ENCODE results near the gene MBTPS1. TPM values are rescaled to one million over a fixed set of nuclear protein-coding genes. Genes with fewer than 3 reads are reported as not detected.

The MBTPS1 gene
- total RNA-seq, 1 experiment from 2014 or later: 130 TPM

- no TSS peak for BruUV-seq (replicated peaks)
- Mint-ChIP-seq H3K4me3 (ENCODE audit: low read depth, unreplicated experiment) (no peak overlapping the region), H3K27ac (ENCODE audit: unreplicated experiment) (no peak overlapping the region), H3K27me3 (ENCODE audit: unreplicated experiment) (peaks cover 41% of the 10 kb centered on the region), H3K36me3 (ENCODE audit: insufficient read depth, unreplicated experiment) (peaks cover 6% of the 10 kb centered on the region), H3K4me1 (ENCODE audit: low read depth, unreplicated experiment) (no peaks in the 10 kb centered on the region), H3K9me3 (ENCODE audit: low read depth, unreplicated experiment) (no peaks in the 10 kb centered on the region)
- DNase-seq: no peak
- CTCF ChIA-PET: no interaction called here
- TF ChIP-seq CTCF (IDR thresholded peaks at IDR 0.05; ENCODE audit: unreplicated experiment): no peak
- intact Hi-C loops (cut with micrococcal nuclease; ENCODE audit: unreplicated experiment): no loop called here
Observed at GRCh38 chr16:84155226-84155625, 38.5 kb upstream of the MBTPS1 start.

DNA sequence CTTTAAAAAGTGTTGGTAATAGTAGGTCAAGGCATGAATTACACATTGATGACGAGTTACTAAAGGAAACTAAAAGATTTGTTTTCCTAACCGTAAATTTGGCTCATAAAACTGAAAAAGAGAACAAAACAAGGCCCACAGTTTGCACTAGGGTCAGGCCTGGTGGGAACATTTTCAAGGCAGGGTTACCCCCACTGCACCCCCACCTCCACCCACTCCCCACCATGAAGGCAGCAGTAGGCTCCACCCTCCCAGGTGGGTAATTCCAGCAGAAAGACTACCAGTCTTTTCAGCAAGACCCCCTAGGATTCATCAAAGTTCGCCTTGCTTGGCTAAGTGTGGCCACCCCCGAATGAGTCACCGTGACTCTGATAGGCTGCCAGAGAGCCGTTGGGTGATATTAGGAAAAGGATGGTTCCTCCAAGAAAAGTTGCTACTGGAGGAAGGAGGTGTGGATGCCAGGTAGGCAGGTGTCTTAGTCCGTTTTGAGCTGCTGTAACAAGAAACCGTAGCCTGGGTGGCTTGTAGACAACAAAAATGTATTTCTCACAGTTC, 37.0 kb upstream of the MBTPS1 start:
- no peaks in the 10 kb centered on the region for H3K4me1 Mint-ChIP-seq (ENCODE audit: low read depth, unreplicated experiment)
- no peak overlapping the region for H3K27ac Mint-ChIP-seq (ENCODE audit: unreplicated experiment)
- no TSS peak for BruUV-seq (replicated peaks)
- H3K4me3 Mint-ChIP-seq (ENCODE audit: low read depth, unreplicated experiment): no peak overlapping the region
- TF ChIP-seq CTCF (IDR thresholded peaks at IDR 0.05; ENCODE audit: unreplicated experiment): no peak
- DNase-seq: no peak
- peaks cover 6% of the 10 kb centered on the region for H3K36me3 Mint-ChIP-seq (ENCODE audit: insufficient read depth, unreplicated experiment)
- H3K9me3 Mint-ChIP-seq (ENCODE audit: low read depth, unreplicated experiment): no peaks in the 10 kb centered on the region
- peaks cover 31% of the 10 kb centered on the region for H3K27me3 Mint-ChIP-seq (ENCODE audit: unreplicated experiment)
- intact Hi-C loops (cut with micrococcal nuclease; ENCODE audit: unreplicated experiment): no loop called here
- CTCF ChIA-PET: interaction anchor here (1.6 kb wide), 1 partner anchor 154 kb away, joined by 3 read pairs; no protein-coding TSS in a partner anchor

GRCh38 chr16:84150926-84151325, 34.2 kb upstream of the MBTPS1 start:
- no peak for DNase-seq
- BruUV-seq (replicated peaks): no TSS peak
- CTCF ChIA-PET: no interaction called here
- H3K27me3 Mint-ChIP-seq (ENCODE audit: unreplicated experiment): peaks cover 25% of the 10 kb centered on the region
- H3K36me3 Mint-ChIP-seq (ENCODE audit: insufficient read depth, unreplicated experiment): peaks cover 1% of the 10 kb centered on the region
- TF ChIP-seq CTCF (IDR thresholded peaks at IDR 0.05; ENCODE audit: unreplicated experiment): no peak
- intact Hi-C loops (cut with micrococcal nuclease; ENCODE audit: unreplicated experiment): no loop called here
- no peaks in the 10 kb centered on the region for H3K4me1 Mint-ChIP-seq (ENCODE audit: low read depth, unreplicated experiment)
- no peak overlapping the region for H3K27ac Mint-ChIP-seq (ENCODE audit: unreplicated experiment)
- no peak overlapping the region for H3K4me3 Mint-ChIP-seq (ENCODE audit: low read depth, unreplicated experiment)
- no peaks in the 10 kb centered on the region for H3K9me3 Mint-ChIP-seq (ENCODE audit: low read depth, unreplicated experiment)

DNA sequence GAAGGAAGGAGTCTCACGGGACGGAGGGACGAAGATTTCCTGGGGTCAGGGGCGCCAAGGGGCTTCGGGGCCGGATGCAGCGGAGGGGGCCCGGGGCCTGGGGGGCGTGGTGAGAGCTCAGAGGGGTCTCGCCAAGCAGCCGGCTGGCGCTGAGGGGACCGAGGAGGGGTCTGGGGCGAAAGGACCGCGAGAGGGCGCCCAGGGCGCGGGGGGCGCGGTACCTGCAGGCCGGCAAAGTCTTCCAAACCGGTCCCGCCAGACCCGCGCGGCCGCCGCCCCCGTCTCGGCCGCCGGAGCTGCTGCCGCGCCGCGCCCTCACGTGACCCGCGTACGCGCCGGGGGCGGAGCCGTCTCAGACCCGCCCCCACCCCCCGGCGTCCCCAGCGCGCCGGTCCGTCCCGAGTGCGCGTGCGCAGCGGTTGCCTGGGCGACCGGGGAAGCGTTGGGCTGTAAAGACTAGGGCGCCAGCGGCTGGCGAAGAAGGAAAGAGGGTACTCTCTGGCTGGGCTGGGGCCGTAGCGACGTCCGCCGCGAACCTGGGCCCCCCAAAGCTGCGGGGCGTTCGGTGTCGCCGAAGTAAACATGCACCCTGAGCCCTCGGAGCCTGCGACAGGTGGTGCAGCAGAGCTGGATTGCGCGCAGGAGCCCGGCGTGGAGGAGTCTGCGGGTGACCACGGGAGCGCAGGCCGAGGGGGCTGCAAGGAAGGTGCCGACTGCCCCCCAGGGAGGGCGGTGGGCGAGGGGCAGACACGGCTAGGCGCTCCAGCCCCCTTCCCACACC, 28.3 kb upstream of the MBTPS1 start, which contains the start of the genes DNAAF1 and HSDL1:
Gene DNAAF1 (plus strand): TSS at position 450 of the 781 bp plus-strand sequence. CDS start 133 bp downstream, at position 583.
Gene HSDL1 (minus strand): TSS at position 319 of the 781 bp plus-strand sequence. CDS start 13,856 bp downstream, outside the sequence.
- Mint-ChIP-seq H3K4me3 (ENCODE audit: low read depth, unreplicated experiment) (peak within 1 kb of the TSS; percentile 95), H3K4me1 (ENCODE audit: low read depth, unreplicated experiment) (no peaks in the 10 kb centered on the region), H3K27me3 (ENCODE audit: unreplicated experiment) (no peaks in the 10 kb centered on the region), H3K36me3 (ENCODE audit: insufficient read depth, unreplicated experiment) (peaks cover 22% of the 10 kb centered on the region), H3K27ac (ENCODE audit: unreplicated experiment) (peak within 1 kb of the TSS; percentile 87), H3K9me3 (ENCODE audit: low read depth, unreplicated experiment) (no peaks in the 10 kb centered on the region)
- peak; percentile 72 for TF ChIP-seq CTCF (IDR thresholded peaks at IDR 0.05; ENCODE audit: unreplicated experiment)
- BruUV-seq (replicated peaks): no TSS peak
- DNase-seq: peak; percentile 97
- intact Hi-C loops (cut with micrococcal nuclease; ENCODE audit: unreplicated experiment): loop anchor here (1.0 kb wide), 1 partner anchor 30 kb away; no protein-coding TSS in a partner anchor
- CTCF ChIA-PET: interaction anchor here (1.0 to 1.3 kb wide), 4 partner anchors 11 to 42 kb away, joined by 4 to 6 read pairs (median 6); partner anchors contain the start of genes MBTPS1 and TAF1C
